Measurements from ENCODE around the gene ABCB1. TPM values are rescaled to one million over a fixed set of nuclear protein-coding genes. Genes with fewer than 3 reads are reported as not detected.

ABCB1 gene
- total RNA-seq, 4 donors from 2014 or later: 2.8 to 109 (median 61.1) TPM

DNA sequence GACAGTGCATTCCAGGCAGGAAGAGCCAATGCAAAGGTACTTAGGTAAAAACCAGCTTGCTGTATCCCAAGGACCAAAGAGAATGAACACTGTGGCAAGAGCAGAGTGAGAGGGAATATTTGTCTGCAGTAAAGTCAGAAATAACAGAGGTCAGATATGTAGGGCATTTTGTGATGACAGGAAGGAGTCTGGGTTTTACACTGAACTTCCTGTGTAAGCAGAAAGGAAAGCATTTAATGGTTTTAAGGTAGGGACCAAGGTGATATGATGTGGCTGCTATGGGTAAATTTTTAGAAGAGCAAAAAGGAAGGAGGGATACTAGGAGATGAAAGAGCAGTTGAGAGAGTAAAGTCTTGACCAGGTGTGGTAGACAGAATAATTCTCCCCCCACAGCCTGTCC, 10.1 kb downstream of the ABCB1 start:
- no peak for DNase-seq
- in situ Hi-C loops (cut with MboI; ENCODE audit: low pct_ligation_motif_present in 1 of 4, low pct_unique_long_range_greater_than_20kb in 1 of 4, low sequenced_read_pairs in 3 of 4): no loop called here
- Histone ChIP-seq H3K9me3 (no peaks in the 10 kb centered on the region), H3K4me3 (no peak overlapping the region), H3K27ac (peak overlapping the region in 1 of 4 donors; percentile 48), H3K27me3 (no peaks in the 10 kb centered on the region), H3K4me1 (peaks cover 0 to 24% (median 14%) of the 10 kb centered on the region in 4 donors), H3K36me3 (no peaks in the 10 kb centered on the region)
- intact Hi-C loops (cut with DNase I; ENCODE audit: low total_unique reads): no loop called here
- TF ChIP-seq EP300 (IDR thresholded peaks at IDR 0.05; ENCODE audit: low read depth): no peak
- TF ChIP-seq, protein P1, sequence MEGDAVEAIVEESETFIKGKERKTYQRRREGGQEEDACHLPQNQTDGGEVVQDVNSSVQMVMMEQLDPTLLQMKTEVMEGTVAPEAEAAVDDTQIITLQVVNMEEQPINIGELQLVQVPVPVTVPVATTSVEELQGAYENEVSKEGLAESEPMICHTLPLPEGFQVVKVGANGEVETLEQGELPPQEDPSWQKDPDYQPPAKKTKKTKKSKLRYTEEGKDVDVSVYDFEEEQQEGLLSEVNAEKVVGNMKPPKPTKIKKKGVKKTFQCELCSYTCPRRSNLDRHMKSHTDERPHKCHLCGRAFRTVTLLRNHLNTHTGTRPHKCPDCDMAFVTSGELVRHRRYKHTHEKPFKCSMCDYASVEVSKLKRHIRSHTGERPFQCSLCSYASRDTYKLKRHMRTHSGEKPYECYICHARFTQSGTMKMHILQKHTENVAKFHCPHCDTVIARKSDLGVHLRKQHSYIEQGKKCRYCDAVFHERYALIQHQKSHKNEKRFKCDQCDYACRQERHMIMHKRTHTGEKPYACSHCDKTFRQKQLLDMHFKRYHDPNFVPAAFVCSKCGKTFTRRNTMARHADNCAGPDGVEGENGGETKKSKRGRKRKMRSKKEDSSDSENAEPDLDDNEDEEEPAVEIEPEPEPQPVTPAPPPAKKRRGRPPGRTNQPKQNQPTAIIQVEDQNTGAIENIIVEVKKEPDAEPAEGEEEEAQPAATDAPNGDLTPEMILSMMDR (IDR thresholded peaks at IDR 0.05): no peak
- no peak for TF ChIP-seq POLR2A (IDR thresholded peaks at IDR 0.05)
- TF ChIP-seq POLR2AphosphoS5 (IDR thresholded peaks at IDR 0.05): no peak

DNA sequence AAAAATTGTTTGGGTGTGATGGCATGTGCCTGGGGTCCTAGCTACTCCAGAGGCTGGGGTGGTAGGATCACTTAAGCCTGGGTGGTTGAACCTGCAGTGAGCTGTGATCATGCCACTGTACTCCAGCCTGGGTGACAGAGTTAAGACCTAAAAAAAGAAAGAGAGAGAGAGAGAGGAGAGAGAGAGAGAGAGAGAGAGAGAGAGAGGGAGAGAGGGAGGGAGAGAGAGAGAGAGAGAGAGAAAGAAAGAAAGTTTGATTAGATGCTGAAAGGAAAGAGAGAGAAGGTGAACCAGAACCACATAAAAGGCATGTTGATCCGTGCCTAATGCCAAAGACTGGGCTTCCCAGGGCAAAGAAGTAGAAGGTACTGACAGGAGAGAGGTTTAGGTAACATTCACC, 11.1 kb downstream of the ABCB1 start:
- TF ChIP-seq, protein P1 (IDR thresholded peaks at IDR 0.05): no peak
- Histone ChIP-seq H3K9me3 (no peaks in the 10 kb centered on the region), H3K4me3 (no peak overlapping the region), H3K4me1 (peaks cover 0 to 23% (median 11%) of the 10 kb centered on the region in 4 donors), H3K27me3 (no peaks in the 10 kb centered on the region), H3K27ac (no peak overlapping the region), H3K36me3 (no peaks in the 10 kb centered on the region)
- intact Hi-C loops (cut with DNase I; ENCODE audit: low total_unique reads) (no loop called here), in situ Hi-C loops (cut with MboI; ENCODE audit: low pct_ligation_motif_present in 1 of 4, low pct_unique_long_range_greater_than_20kb in 1 of 4, low sequenced_read_pairs in 3 of 4) (no loop called here)
- 66 to 83% methylated on average over 1 of the region's 1 CpG for WGBS, 2 donors (ENCODE audit: low coverage in 1 of 2)
- no peak for DNase-seq

DNA sequence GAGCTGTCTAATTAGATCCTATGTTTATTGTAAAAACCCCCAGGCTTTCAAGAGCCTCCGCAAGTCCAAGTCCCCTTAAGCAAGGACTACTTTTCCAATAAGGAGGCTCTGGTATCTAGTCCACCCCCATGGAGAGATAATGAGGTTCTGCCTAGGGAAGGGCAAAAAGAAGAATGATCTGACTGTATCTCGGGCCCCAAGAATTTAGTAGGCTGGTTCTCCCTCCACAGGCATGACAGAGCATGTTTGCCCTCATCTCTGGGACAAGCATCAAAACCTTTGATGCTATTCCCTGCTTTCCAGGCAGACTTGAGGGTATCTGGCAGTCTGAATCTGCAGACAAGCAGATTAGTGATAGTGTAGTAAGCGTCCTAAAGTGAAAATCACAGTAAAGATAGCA, 19.0 kb downstream of the ABCB1 start:
- Histone ChIP-seq H3K9me3 (no peaks in the 10 kb centered on the region), H3K4me1 (no peaks in the 10 kb centered on the region), H3K27me3 (no peaks in the 10 kb centered on the region), H3K27ac (no peak overlapping the region), H3K36me3 (no peaks in the 10 kb centered on the region), H3K4me3 (no peak overlapping the region)
- in situ Hi-C loops (cut with MboI; ENCODE audit: low pct_ligation_motif_present in 1 of 4, low pct_unique_long_range_greater_than_20kb in 1 of 4, low sequenced_read_pairs in 3 of 4) (no loop called here), intact Hi-C loops (cut with DNase I; ENCODE audit: low total_unique reads) (no loop called here)
- 74 to 84% methylated on average over 3 of the region's 3 CpGs for WGBS, 2 donors (ENCODE audit: low coverage in 1 of 2)
- no peak for DNase-seq
- TF ChIP-seq EP300 (IDR thresholded peaks at IDR 0.05; ENCODE audit: low read depth) (no peak), POLR2A (IDR thresholded peaks at IDR 0.05) (no peak), POLR2AphosphoS5 (IDR thresholded peaks at IDR 0.05) (no peak)
- TF ChIP-seq, protein P1 (IDR thresholded peaks at IDR 0.05): no peak

DNA sequence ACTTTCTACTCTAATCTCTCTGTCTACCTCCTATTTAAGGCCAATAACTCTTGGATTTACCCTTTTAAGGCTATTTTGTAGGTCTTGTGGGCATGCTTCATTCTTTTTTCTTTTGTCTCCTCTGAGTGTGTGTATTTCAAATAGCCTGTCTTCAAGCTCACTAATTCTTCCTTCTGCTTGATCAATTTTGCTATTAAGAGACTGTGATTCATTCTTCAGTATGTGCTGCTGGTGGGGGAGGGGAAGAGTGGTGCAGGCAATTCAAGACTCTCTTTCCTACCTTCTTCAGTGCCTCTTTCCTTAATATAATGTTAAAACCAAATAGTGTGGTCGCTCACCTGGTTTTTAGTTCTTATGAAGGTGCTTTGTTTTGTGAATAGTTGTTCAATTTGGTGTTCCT, 20.0 kb downstream of the ABCB1 start:
- DNase-seq: no peak
- Histone ChIP-seq H3K4me1 (peaks cover 0 to 4% (median 1%) of the 10 kb centered on the region in 4 donors), H3K9me3 (no peaks in the 10 kb centered on the region), H3K4me3 (no peak overlapping the region), H3K27ac (no peak overlapping the region), H3K27me3 (no peaks in the 10 kb centered on the region), H3K36me3 (no peaks in the 10 kb centered on the region)
- no peak for TF ChIP-seq EP300 (IDR thresholded peaks at IDR 0.05; ENCODE audit: low read depth)
- intact Hi-C loops (cut with DNase I; ENCODE audit: low total_unique reads): no loop called here
- WGBS, 2 donors (ENCODE audit: low coverage in 1 of 2): 91 to 100% methylated on average over 1 of the region's 1 CpG
- in situ Hi-C loops (cut with MboI; ENCODE audit: low pct_ligation_motif_present in 1 of 4, low pct_unique_long_range_greater_than_20kb in 1 of 4, low sequenced_read_pairs in 3 of 4): no loop called here

DNA sequence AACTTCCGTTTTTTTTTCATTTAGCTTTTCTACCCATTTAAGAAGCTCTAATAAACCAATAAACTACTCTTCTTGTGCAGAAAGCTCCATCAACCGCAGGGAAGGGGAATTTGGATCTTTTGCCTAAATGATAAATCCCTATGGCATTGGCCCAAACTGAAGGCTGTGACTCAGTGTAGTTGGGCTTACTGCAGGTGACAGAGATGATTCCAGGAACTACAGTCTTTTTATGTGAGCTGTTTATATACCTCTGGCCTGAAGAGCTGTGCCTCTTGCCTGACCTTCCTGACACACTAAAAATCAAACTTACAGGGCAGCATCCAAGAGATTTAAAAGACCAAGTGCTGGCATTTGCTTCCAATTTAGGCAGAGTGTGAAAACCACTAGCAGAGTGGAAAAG, 25.2 kb downstream of the ABCB1 start:
- in situ Hi-C loops (cut with MboI; ENCODE audit: low pct_ligation_motif_present in 1 of 4, low pct_unique_long_range_greater_than_20kb in 1 of 4, low sequenced_read_pairs in 3 of 4): no loop called here
- Histone ChIP-seq H3K4me3 (no peak overlapping the region), H3K27ac (peak overlapping the region in 2 of 4 donors; percentile 14 to 31), H3K27me3 (no peaks in the 10 kb centered on the region), H3K9me3 (no peaks in the 10 kb centered on the region), H3K36me3 (no peaks in the 10 kb centered on the region), H3K4me1 (peaks cover 0 to 12% (median 5%) of the 10 kb centered on the region in 4 donors)
- TF ChIP-seq EP300 (IDR thresholded peaks at IDR 0.05; ENCODE audit: low read depth) (no peak), POLR2AphosphoS5 (IDR thresholded peaks at IDR 0.05) (no peak), POLR2A (IDR thresholded peaks at IDR 0.05) (no peak)
- TF ChIP-seq, protein P1 (IDR thresholded peaks at IDR 0.05): no peak
- intact Hi-C loops (cut with DNase I; ENCODE audit: low total_unique reads): loop anchor here (5.0 kb wide), 1 partner anchor 708 kb away; no protein-coding TSS in a partner anchor
- WGBS, 2 donors (ENCODE audit: low coverage in 1 of 2): 29 to 54% methylated on average over 1 to 2 of the region's 2 CpGs
- no peak for DNase-seq

Data from transverse colon (tissue), 4 donors.